GM21717 (cell line): ENCODE data around the gene AMOT.

ENCODE experiments used
- ATAC-seq: cut with Tn5 transposase; IDR thresholded peaks from one replicate; pipeline ENCODE4 v1.9.1; 2021; ENCODE audit warnings: mild to moderate bottlenecking, moderate library complexity; ENCODE audit not compliant: unreplicated experiment

AMOT gene

GRCh38 chrX:112808007-112808406 is 32.6 kb downstream of the AMOT start:
- no peak for ATAC-seq

- no peak for ATAC-seq
Observed at GRCh38 chrX:112803060-112803459, 37.6 kb downstream of the AMOT start.

GRCh38 chrX:112802541-112802940 is 38.1 kb downstream of the AMOT start:
- ATAC-seq = no peak

GRCh38 chrX:112800971-112801775 is 39.5 kb downstream of the AMOT start:
- ATAC-seq = no peak

GRCh38 chrX:112799425-112799824 is 41.2 kb downstream of the AMOT start:
- no peak for ATAC-seq

- no peak for ATAC-seq
Observed at GRCh38 chrX:112798736-112799135, 41.9 kb downstream of the AMOT start.

GRCh38 chrX:112789931-112790330 is 50.7 kb downstream of the AMOT start:
- ATAC-seq = no peak

GRCh38 chrX:112786076-112786475 is 54.6 kb downstream of the AMOT start:
- ATAC-seq = no peak

GRCh38 chrX:112785344-112785743 is 55.3 kb downstream of the AMOT start:
- no peak for ATAC-seq

- ATAC-seq = no peak
Observed at GRCh38 chrX:112784692-112785091, 55.9 kb downstream of the AMOT start.

- no peak for ATAC-seq
Observed at GRCh38 chrX:112779139-112779538, 61.5 kb downstream of the AMOT start.

- ATAC-seq = no peak
Observed at GRCh38 chrX:112774651-112775293, 65.9 kb downstream of the AMOT start.

- ATAC-seq = no peak
Observed at GRCh38 chrX:112774142-112774541, 66.5 kb downstream of the AMOT start.

GRCh38 chrX:112769034-112769433 is 71.6 kb downstream of the AMOT start:
- ATAC-seq = no peak

- ATAC-seq = no peak
Observed at GRCh38 chrX:112768563-112768962, 72.1 kb downstream of the AMOT start.

GRCh38 chrX:112766774-112767173 is 73.9 kb downstream of the AMOT start:
- no peak for ATAC-seq

- ATAC-seq = peak; percentile 92
Observed at GRCh38 chrX:112761242-112762207, 79.1 kb downstream of the AMOT start.

- ATAC-seq = peak; percentile 60
Observed at GRCh38 chrX:112760697-112761096, 79.9 kb downstream of the AMOT start.

GRCh38 chrX:112759966-112760365 is 80.7 kb downstream of the AMOT start:
- no peak for ATAC-seq

- ATAC-seq = no peak
Observed at GRCh38 chrX:112759512-112759911, 81.1 kb downstream of the AMOT start.

- ATAC-seq = no peak
Observed at GRCh38 chrX:112757946-112758345, 82.7 kb downstream of the AMOT start.
